B cell (primary cell): ENCODE measurements around the gene ELMO1. TPM values are rescaled to one million over a fixed set of nuclear protein-coding genes. Genes with fewer than 3 reads are reported as not detected.

Source experiments
- ATAC-seq: fragments of 200-7000 bp; cut with Tn5 transposase; one replicate; pipeline ENCODE4 v1.10.0; 2021; ENCODE audit warnings: low read depth, mild to moderate bottlenecking, moderate number of reproducible peaks, moderate library complexity
- CTCF ChIA-PET: fragments of 350-600 bp; sonication (Branson Sonifier 250); formaldehyde crosslinking; loops from one replicate; lab custom pipeline; 2021; ENCODE audit warnings: antibody characterized with exemption, inconsistent platforms; lab: Charles Lee
- POLR2A ChIA-PET: fragments of 350-600 bp; sonication (Branson Sonifier 250); formaldehyde crosslinking; loops from one replicate; lab custom pipeline; 2021; ENCODE audit warnings: antibody characterized with exemption; lab: Charles Lee
- DNase-seq: peaks from one replicate; pipeline ENCODE4 v3.0.0; 2013
- H2AFZ ChIP-seq: 2 replicates; pipeline ENCODE4 v1.6.1; 2012; ENCODE audit warnings: mild to moderate bottlenecking, low read depth, low read length; ENCODE audit not compliant: insufficient read depth, poor library complexity, severe bottlenecking
- H3K27ac ChIP-seq, 2 donors: 1 replicate in 1 of 2; 2 replicates in 1 of 2; pipeline ENCODE4 v1.5.1; 2012 to 2013; ENCODE audit warnings: low read length in 2 of 2, mild to moderate bottlenecking in 2 of 2, moderate library complexity in 1 of 2
- H3K27me3 ChIP-seq, 4 experiments: fragments of 200-600 bp in 1 of 4; sonication (generic) in 1 of 4; replicated peaks in 1 of 4; 1 replicate in 2 of 4; 2 replicates in 2 of 4; pipeline versions ENCODE4 v1.6.1 to v1.7.0; 2013 to 2016; ENCODE audit warnings: low read length in 3 of 4, mild to moderate bottlenecking in 2 of 4, mixed read lengths in 1 of 4, moderate library complexity in 1 of 4; ENCODE audit not compliant: insufficient read depth in 4 of 4, control insufficient read depth in 3 of 4; ENCODE audit errors: control extremely low read depth in 1 of 4
- H3K36me3 ChIP-seq, 2 experiments: replicated peaks in 1 of 2; 1 replicate in 1 of 2; 2 replicates in 1 of 2; pipeline versions ENCODE4 v1.6.1 to v1.7.1; 2013; ENCODE audit warnings: low read length in 1 of 2; ENCODE audit not compliant: insufficient read depth in 2 of 2, control insufficient read depth in 1 of 2; ENCODE audit errors: control extremely low read depth in 1 of 2, extremely low read depth in 1 of 2
- H3K4me1 ChIP-seq, 2 donors: fragments of 200-600 bp in 1 of 2; sonication (generic) in 1 of 2; 1 replicate in 1 of 2; 2 replicates in 1 of 2; pipeline versions ENCODE4 v1.5.1 to v1.6.1; 2013 to 2017; ENCODE audit warnings: low read length in 2 of 2; ENCODE audit not compliant: control insufficient read depth in 2 of 2, insufficient read depth in 2 of 2
- H3K4me2 ChIP-seq: replicated peaks from 2 replicates; pipeline ENCODE3; 2012; ENCODE audit warnings: mild to moderate bottlenecking, low read depth, low read length; ENCODE audit not compliant: poor library complexity, severe bottlenecking
- H3K4me3 ChIP-seq, 5 experiments: fragments of 200-600 bp in 1 of 5; sonication (generic) in 1 of 5; 1 replicate in 3 of 5; 2 replicates in 2 of 5; pipeline versions ENCODE4 v1.5.1 to v1.7.0; 2011 to 2016; ENCODE audit warnings: low read length in 4 of 5, mild to moderate bottlenecking in 4 of 5, low read depth in 2 of 5, control low read depth in 1 of 5, moderate library complexity in 1 of 5; ENCODE audit not compliant: insufficient read depth in 1 of 5; ENCODE audit errors: control extremely low read depth in 1 of 5, extremely low read depth in 1 of 5
- H3K79me2 ChIP-seq: fragments of 200-600 bp; sonication (generic); one replicate; pipeline ENCODE4 v1.6.0; 2016; ENCODE audit warnings: low read length; ENCODE audit not compliant: control insufficient read depth, insufficient read depth
- H3K9ac ChIP-seq: fragments of 200-600 bp; sonication (generic); 2 replicates; pipeline ENCODE4 v1.6.1; 2017; ENCODE audit warnings: mild to moderate bottlenecking, low read length, moderate library complexity
- H3K9me3 ChIP-seq, 3 donors: one replicate each; pipeline versions ENCODE4 v1.6.1 to v1.7.1; 2013; ENCODE audit warnings: low read length in 2 of 3; ENCODE audit not compliant: control insufficient read depth in 2 of 3, insufficient read depth in 1 of 3; ENCODE audit errors: control extremely low read depth in 1 of 3
- H4K20me1 ChIP-seq: 2 replicates; pipeline ENCODE4 v1.6.0; 2012; ENCODE audit warnings: mild to moderate bottlenecking, low read length; ENCODE audit not compliant: insufficient read depth, control insufficient read depth, poor library complexity, severe bottlenecking
- H3K27ac Mint-ChIP-seq: one replicate; pipeline ENCODE4 v1.8.0; 2021; ENCODE audit warnings: mixed read lengths
- H3K27me3 Mint-ChIP-seq: one replicate; pipeline ENCODE4 v1.8.0; 2021; ENCODE audit warnings: mixed read lengths
- H3K4me1 Mint-ChIP-seq: one replicate; pipeline ENCODE4 v1.8.0; 2021; ENCODE audit warnings: mixed read lengths
- H3K4me3 Mint-ChIP-seq: one replicate; pipeline ENCODE4 v1.8.0; 2021; ENCODE audit warnings: mixed read lengths
- H3K9me3 Mint-ChIP-seq: one replicate; pipeline ENCODE4 v1.8.0; 2022; ENCODE audit warnings: mixed read lengths; ENCODE audit not compliant: insufficient read depth
- CTCF ChIP-seq: fragments of 200-600 bp; IDR thresholded peaks from one replicate; pipeline ENCODE4 v1.8.0; 2022; ENCODE audit warnings: antibody characterized with exemption, mild to moderate bottlenecking
- EZH2 ChIP-seq: IDR thresholded peaks from 2 replicates; pipeline ENCODE4 v1.6.1; 2012; ENCODE audit warnings: borderline replicate concordance, low read depth, mild to moderate bottlenecking, moderate library complexity, low read length; ENCODE audit not compliant: insufficient read depth, poor library complexity, severe bottlenecking
- WGBS: methylation state at CpG from one replicate; pipeline ENCODE4 v1.1.5; 2013; ENCODE audit warnings: missing lambda C conversion rate; ENCODE audit not compliant: insufficient coverage; 5-methylcytosine and 5-hydroxymethylcytosine counted together
- intact Hi-C: fragments of 100-400 bp; cut with micrococcal nuclease; formaldehyde crosslinking; loops from one replicate; pipeline ENCODE4 v1.10.0; 2022
- polyA plus RNA-seq: library from polyadenylated mRNA; depleted of rRNA; stranded (reverse); fragments of >200 nt; gene quantifications from 2 replicates; pipeline ENCODE4 v1.2.3, GENCODE V29; 2012
- total RNA-seq, 2 donors: library from RNA; stranded (reverse); fragments of 120-200 nt in 1 of 2; gene quantifications; 1 replicate in 1 of 2; 2 replicates in 1 of 2; pipeline versions ENCODE4 v1.2.3 to v1.2.4, GENCODE V29; 2013 to 2022

The ELMO1 gene
- total and polyA plus RNA-seq, 2 donors (not counting 1 experiment from before 2014, with no cell fraction given) = 44.7 to 177 TPM

- H4K20me1 ChIP-seq = peaks cover 44% of the 10 kb centered on the region
- no peak overlapping the region for H3K27ac ChIP-seq
- peaks cover 22 to 24% of the 10 kb centered on the region in 2 donors for H3K4me1 ChIP-seq
- Mint-ChIP-seq H3K27ac (no peak overlapping the region), H3K27me3 (no peaks in the 10 kb centered on the region), H3K4me3 (no peak overlapping the region), H3K4me1 (peaks cover 56% of the 10 kb centered on the region), H3K9me3 (no peaks in the 10 kb centered on the region)
- no peak overlapping the region for H3K9ac ChIP-seq
- DNase-seq = no peak
- H2AFZ ChIP-seq = no peak overlapping the region
- ChIA-PET CTCF (no interaction called here), POLR2A (no interaction called here)
- no peak overlapping the region for H3K4me3 ChIP-seq
- WGBS = no CpG with 5 or more reads among the region's 5 CpGs
- H3K36me3 ChIP-seq = peaks cover 0 to 3% of the 10 kb centered on the region in 2 experiments
- peaks cover 0 to 3% (median 0%) of the 10 kb centered on the region in 3 donors for H3K9me3 ChIP-seq
- TF ChIP-seq EZH2 (no peak), CTCF (no peak)
- no peak for ATAC-seq
- H3K4me2 ChIP-seq = no peak overlapping the region
- intact Hi-C loops = no loop called here
- no peaks in the 10 kb centered on the region for H3K27me3 ChIP-seq
- peaks cover 81% of the 10 kb centered on the region for H3K79me2 ChIP-seq
Measured at GRCh38 chr7:37414352-37414983, 34.2 kb downstream of the ELMO1 start.

GRCh38 chr7:37411444-37412034 is 37.1 kb downstream of the ELMO1 start:
- WGBS = no CpG with 5 or more reads among the region's 4 CpGs

More at GRCh38 chr7:37411444-37412034, 37.1 kb downstream of the ELMO1 start:
- peaks cover 27 to 33% of the 10 kb centered on the region in 2 donors for H3K4me1 ChIP-seq
- DNase-seq = no peak
- TF ChIP-seq CTCF = no peak
- no peak for TF ChIP-seq EZH2
- no peak overlapping the region for H3K9ac ChIP-seq
- peaks cover 0 to 3% of the 10 kb centered on the region in 2 experiments for H3K36me3 ChIP-seq
- ChIA-PET POLR2A (no interaction called here), CTCF (no interaction called here)
- no peak overlapping the region for H3K4me2 ChIP-seq
- no peak overlapping the region for H3K27ac ChIP-seq
- H3K9me3 Mint-ChIP-seq = no peaks in the 10 kb centered on the region
- no peaks in the 10 kb centered on the region for H3K27me3 Mint-ChIP-seq
- H3K27me3 ChIP-seq = no peaks in the 10 kb centered on the region
- intact Hi-C loops = no loop called here
- H3K79me2 ChIP-seq = peaks cover 74% of the 10 kb centered on the region
- ATAC-seq = no peak
- H3K4me1 Mint-ChIP-seq = peaks cover 55% of the 10 kb centered on the region
- H3K4me3 Mint-ChIP-seq = no peak overlapping the region
- H3K4me3 ChIP-seq = no peak overlapping the region
- no peak overlapping the region for H2AFZ ChIP-seq
- peaks cover 0 to 3% (median 0%) of the 10 kb centered on the region in 3 donors for H3K9me3 ChIP-seq
- H4K20me1 ChIP-seq = peaks cover 29% of the 10 kb centered on the region
- no peak overlapping the region for H3K27ac Mint-ChIP-seq
